Activated CD4-positive, alpha-beta T cell treated with anti-CD3 and anti-CD28 coated beads, Interleukin-2, amount 10 ng/mL, durations not matched to agents 24 days and 14 days (primary cell): ENCODE measurements around the gene NARF. TPM values are rescaled to one million over a fixed set of nuclear protein-coding genes. Genes with fewer than 3 reads are reported as not detected.

ENCODE experiments used
- total RNA-seq: library from RNA; stranded (reverse); gene quantifications from 2 replicates; pipeline ENCODE4 v1.2.3, GENCODE V29; 2022

The NARF gene
- total RNA-seq, 1 donor from 2014 or later: 101 TPM

Other genes with a start within 250 kb of the NARF start
- gene CCDC57, start 245.9 kb upstream of the NARF start, total RNA-seq: 56.0 and 58.4 TPM in 2 replicates
- gene SLC16A3, start 229.7 kb upstream of the NARF start, total RNA-seq: 162 and 171 TPM in 2 replicates
- gene CSNK1D, start 185.0 kb upstream of the NARF start, total RNA-seq: 137 and 146 TPM in 2 replicates
- 413 and 415 TPM in 2 replicates for gene CD7, start 141.1 kb upstream of the NARF start, total RNA-seq
- gene SECTM1, start 125.0 kb upstream of the NARF start, total RNA-seq: 4.3 and 4.6 TPM in 2 replicates
- 0.09 TPM in 2 replicates for gene TEX19, start 99.5 kb upstream of the NARF start, total RNA-seq
- 0.14 TPM in 1 of 2 replicates, not detected in the other for gene UTS2R, start 87.0 kb upstream of the NARF start, total RNA-seq
- gene HEXD, start 40.4 kb upstream of the NARF start, total RNA-seq: 33.1 and 36.0 TPM in 2 replicates
- gene OGFOD3, start 40.2 kb upstream of the NARF start, total RNA-seq: 26.7 and 33.0 TPM in 2 replicates
- gene CYBC1, start 8.0 kb upstream of the NARF start, total RNA-seq: 256 and 268 TPM in 2 replicates
- gene FOXK2, start 61.0 kb downstream of the NARF start, total RNA-seq: 92.6 and 97.4 TPM in 2 replicates
- 62.8 and 66.8 TPM in 2 replicates for gene WDR45B, start 189.7 kb downstream of the NARF start, total RNA-seq
- 4.9 and 5.4 TPM in 2 replicates for gene RAB40B, start 240.0 kb downstream of the NARF start, total RNA-seq